ENCODE results near the gene TWIST2.

TWIST2 gene

GRCh38 chr2:238952261-238952919, 104.5 kb downstream of the TWIST2 start:
- H3K9me3 ChIP-seq (ENCODE audit: control insufficient read depth, insufficient read depth, low read depth, low read length) = no peaks in the 10 kb centered on the region
- H3K4me3 ChIP-seq (ENCODE audit: low read depth, low read length) = no peak overlapping the region
- H3K27me3 ChIP-seq (ENCODE audit: control insufficient read depth, insufficient read depth, low read length) = no peaks in the 10 kb centered on the region
- no peaks in the 10 kb centered on the region; the same call in 1 of the 2 replicates for H3K4me1 ChIP-seq (ENCODE audit: control insufficient read depth, insufficient read depth, low read length)
- H3K36me3 ChIP-seq (ENCODE audit: control insufficient read depth, insufficient read depth, low read length) = no peaks in the 10 kb centered on the region
- no peak overlapping the region for H3K9ac ChIP-seq (ENCODE audit: low read length)
- no peak overlapping the region for H3K27ac ChIP-seq (ENCODE audit: low read depth, low read length)

GRCh38 chr2:238954841-238955591, 107.1 kb downstream of the TWIST2 start:
- no peaks in the 10 kb centered on the region for H3K9me3 ChIP-seq (ENCODE audit: control insufficient read depth, insufficient read depth, low read depth, low read length)
- H3K27ac ChIP-seq (ENCODE audit: low read depth, low read length) = no peak overlapping the region
- no peaks in the 10 kb centered on the region for H3K27me3 ChIP-seq (ENCODE audit: control insufficient read depth, insufficient read depth, low read length)
- no peak overlapping the region for H3K9ac ChIP-seq (ENCODE audit: low read length)
- no peaks in the 10 kb centered on the region for H3K36me3 ChIP-seq (ENCODE audit: control insufficient read depth, insufficient read depth, low read length)
- no peaks in the 10 kb centered on the region for H3K4me1 ChIP-seq (ENCODE audit: control insufficient read depth, insufficient read depth, low read length)
- no peak overlapping the region for H3K4me3 ChIP-seq (ENCODE audit: low read depth, low read length)

- Histone ChIP-seq H3K36me3 (ENCODE audit: control insufficient read depth, insufficient read depth, low read length) (no peaks in the 10 kb centered on the region), H3K27me3 (ENCODE audit: control insufficient read depth, insufficient read depth, low read length) (no peaks in the 10 kb centered on the region), H3K27ac (ENCODE audit: low read depth, low read length) (no peak overlapping the region), H3K4me1 (ENCODE audit: control insufficient read depth, insufficient read depth, low read length) (no peaks in the 10 kb centered on the region), H3K4me3 (ENCODE audit: low read depth, low read length) (no peak overlapping the region), H3K9me3 (ENCODE audit: control insufficient read depth, insufficient read depth, low read depth, low read length) (no peaks in the 10 kb centered on the region), H3K9ac (ENCODE audit: low read length) (no peak overlapping the region)
These were observed 108.0 kb downstream of the TWIST2 start for GRCh38 chr2:238955648-238956531.

GRCh38 chr2:238956676-238957075, 108.8 kb downstream of the TWIST2 start:
- Histone ChIP-seq H3K27me3 (ENCODE audit: control insufficient read depth, insufficient read depth, low read length) (no peaks in the 10 kb centered on the region), H3K36me3 (ENCODE audit: control insufficient read depth, insufficient read depth, low read length) (no peaks in the 10 kb centered on the region), H3K4me3 (ENCODE audit: low read depth, low read length) (no peak overlapping the region), H3K27ac (ENCODE audit: low read depth, low read length) (no peak overlapping the region), H3K4me1 (ENCODE audit: control insufficient read depth, insufficient read depth, low read length) (no peaks in the 10 kb centered on the region), H3K9ac (ENCODE audit: low read length) (no peak overlapping the region), H3K9me3 (ENCODE audit: control insufficient read depth, insufficient read depth, low read depth, low read length) (no peaks in the 10 kb centered on the region)

All from HUES6 (cell line).